H9 (cell line): Measurements from ENCODE around the gene PTOV1. TPM values are rescaled to one million over a fixed set of nuclear protein-coding genes. Genes with fewer than 3 reads are reported as not detected.

Experiments used
- DNase-seq: peaks from one replicate; pipeline ENCODE4 v3.0.0-alpha.2; 2017
- H2AFZ ChIP-seq: one replicate; pipeline ENCODE4 v1.6.1; 2013; ENCODE audit warnings: mild to moderate bottlenecking, low read length, control low read depth, moderate library complexity
- H2AK5ac ChIP-seq: 2 replicates; pipeline ENCODE4 v1.6.1; 2013; ENCODE audit warnings: low read length, control low read depth, mixed read lengths; ENCODE audit not compliant: insufficient read length
- H2BK120ac ChIP-seq: one replicate; pipeline ENCODE4 v1.6.1; 2013; ENCODE audit warnings: low read depth, mild to moderate bottlenecking, low read length, control low read depth, inconsistent platforms; ENCODE audit not compliant: poor library complexity, severe bottlenecking
- H2BK12ac ChIP-seq: 2 replicates; pipeline ENCODE4 v1.6.1; 2013; ENCODE audit warnings: low read length, control low read depth, mixed read lengths, low read depth; ENCODE audit not compliant: insufficient read length
- H2BK15ac ChIP-seq: 2 replicates; pipeline ENCODE4 v1.6.1; 2013; ENCODE audit warnings: low read depth, low read length, control low read depth
- H2BK20ac ChIP-seq: one replicate; pipeline ENCODE4 v1.6.1; 2013; ENCODE audit warnings: low read depth, mild to moderate bottlenecking, low read length, control low read depth, inconsistent platforms; ENCODE audit not compliant: poor library complexity, severe bottlenecking
- H2BK5ac ChIP-seq: 2 replicates; pipeline ENCODE4 v1.6.1; 2013; ENCODE audit warnings: low read length, control low read depth, mixed read lengths; ENCODE audit not compliant: insufficient read length
- H3K14ac ChIP-seq: 2 replicates; pipeline ENCODE4 v1.6.1; 2013; ENCODE audit warnings: low read length, control low read depth; ENCODE audit not compliant: insufficient read depth
- H3K18ac ChIP-seq: 2 replicates; pipeline ENCODE4 v1.6.1; 2013; ENCODE audit warnings: low read depth, mild to moderate bottlenecking, mixed read lengths, low read length, control low read depth; ENCODE audit not compliant: insufficient read length
- H3K23ac ChIP-seq: 2 replicates; pipeline ENCODE4 v1.6.1; 2013; ENCODE audit warnings: low read length, control low read depth, mixed read lengths, low read depth; ENCODE audit not compliant: insufficient read length
- H3K23me2 ChIP-seq: 2 replicates; pipeline ENCODE4 v1.6.1; 2013; ENCODE audit warnings: low read depth, mild to moderate bottlenecking, mixed read lengths, low read length, control low read depth; ENCODE audit not compliant: insufficient read length, poor library complexity, severe bottlenecking
- H3K27ac ChIP-seq: 2 replicates; pipeline ENCODE4 v1.5.1; 2013; ENCODE audit warnings: low read length, control low read depth, mixed read lengths, low read depth; ENCODE audit not compliant: insufficient read length
- H3K27me3 ChIP-seq: 2 replicates; pipeline ENCODE4 v1.6.1; 2013; ENCODE audit warnings: low read length, control low read depth, inconsistent platforms; ENCODE audit not compliant: insufficient read depth
- H3K4ac ChIP-seq: 2 replicates; pipeline ENCODE4 v1.6.1; 2013; ENCODE audit warnings: low read depth, mild to moderate bottlenecking, control low read depth, inconsistent platforms, low read length, moderate library complexity
- H3K4me1 ChIP-seq: 2 replicates; pipeline ENCODE4 v1.6.1; 2013; ENCODE audit warnings: low read length, control low read depth, inconsistent platforms; ENCODE audit not compliant: insufficient read depth
- H3K4me2 ChIP-seq: 2 replicates; pipeline ENCODE4 v1.6.1; 2013; ENCODE audit warnings: low read length, control low read depth, mixed read lengths; ENCODE audit not compliant: insufficient read length, insufficient read depth
- H3K56ac ChIP-seq: 2 replicates; pipeline ENCODE4 v1.6.1; 2013; ENCODE audit warnings: low read depth, mild to moderate bottlenecking, mixed read lengths, low read length, control low read depth; ENCODE audit not compliant: insufficient read length
- H3K79me1 ChIP-seq: 2 replicates; pipeline ENCODE4 v1.6.1; 2013; ENCODE audit warnings: low read depth, mild to moderate bottlenecking, moderate library complexity, low read length, control low read depth, inconsistent platforms; ENCODE audit not compliant: insufficient read depth, poor library complexity, severe bottlenecking
- H3K79me2 ChIP-seq: 2 replicates; pipeline ENCODE4 v1.6.1; 2013; ENCODE audit warnings: low read length, control low read depth, inconsistent platforms; ENCODE audit not compliant: insufficient read depth
- H3K9ac ChIP-seq: 2 replicates; pipeline ENCODE4 v1.6.1; 2013; ENCODE audit warnings: low read length, control low read depth, mixed read lengths; ENCODE audit not compliant: insufficient read length; ENCODE audit errors: extremely low read depth
- H3K9me3 ChIP-seq: one replicate; pipeline ENCODE4 v1.6.1; 2013; ENCODE audit warnings: low read depth, low read length, inconsistent platforms; ENCODE audit not compliant: control insufficient read depth
- H3T11ph ChIP-seq: one replicate; pipeline ENCODE4 v1.6.1; 2013; ENCODE audit warnings: mild to moderate bottlenecking, low read length, control low read depth, inconsistent platforms
- H4K20me1 ChIP-seq: one replicate; pipeline ENCODE4 v1.6.1; 2013; ENCODE audit not compliant: control insufficient read depth, insufficient read length, insufficient read depth
- H4K5ac ChIP-seq: 2 replicates; pipeline ENCODE4 v1.6.1; 2013; ENCODE audit warnings: low read depth, mild to moderate bottlenecking, mixed read lengths, low read length, control low read depth; ENCODE audit not compliant: insufficient read length
- H4K8ac ChIP-seq: replicated peaks from 2 replicates; pipeline ENCODE4 v1.6.1; 2013; ENCODE audit warnings: low read length, control low read depth, mixed read lengths, low read depth; ENCODE audit not compliant: insufficient read length
- H4K91ac ChIP-seq: 2 replicates; pipeline ENCODE4 v1.6.1; 2013; ENCODE audit warnings: low read depth, mild to moderate bottlenecking, moderate library complexity, mixed read lengths, low read length, control low read depth; ENCODE audit not compliant: insufficient read length
- H3K27ac Mint-ChIP-seq, 3 experiments: 2 replicates in 2 of 3; 3 replicates in 1 of 3; pipeline ENCODE4 v1.8.0; 2020 to 2021; ENCODE audit warnings: mixed read lengths in 3 of 3, mild to moderate bottlenecking in 1 of 3, moderate library complexity in 1 of 3
- H3K27me3 Mint-ChIP-seq: 2 replicates; pipeline ENCODE4 v1.8.0; 2021; ENCODE audit warnings: low read depth, mild to moderate bottlenecking, moderate library complexity, mixed read lengths
- H3K36me3 Mint-ChIP-seq, 3 experiments: 2 replicates in 2 of 3; 3 replicates in 1 of 3; pipeline ENCODE4 v1.8.0; 2020 to 2021; ENCODE audit warnings: low read depth in 3 of 3, mixed read lengths in 3 of 3; ENCODE audit not compliant: insufficient read depth in 1 of 3
- H3K4me1 Mint-ChIP-seq, 2 experiments: 2 replicates each; pipeline ENCODE4 v1.8.0; 2020; ENCODE audit warnings: mixed read lengths in 2 of 2
- H3K4me3 Mint-ChIP-seq, 2 experiments: 2 replicates in 1 of 2; 3 replicates in 1 of 2; pipeline ENCODE4 v1.8.0; 2020 to 2021; ENCODE audit warnings: mild to moderate bottlenecking in 2 of 2, mixed read lengths in 2 of 2, moderate library complexity in 1 of 2
- H3K9me3 Mint-ChIP-seq, 2 experiments: 2 replicates in 1 of 2; 3 replicates in 1 of 2; pipeline ENCODE4 v1.8.0; 2020; ENCODE audit warnings: mild to moderate bottlenecking in 2 of 2, mixed read lengths in 2 of 2, moderate library complexity in 1 of 2
- WGBS: extraction: QIAGEN DNeasy Blood & Tissue Kit; methylation state at CpG from one replicate; pipeline ENCODE4 v1.1.7; 2013; ENCODE audit warnings: missing lambda C conversion rate, low lambda C conversion rate, mixed read lengths; ENCODE audit not compliant: insufficient read length; ENCODE audit errors: extremely low coverage; 5-methylcytosine and 5-hydroxymethylcytosine counted together
- total RNA-seq: library from RNA; stranded (reverse); gene quantifications from 2 replicates; pipeline ENCODE4 v1.2.1, GENCODE V29; 2021
- TF ChIP-seq, protein P1 (sequence below): fragments of 200-600 bp; sonication (generic); conservative IDR thresholded peaks from 3 replicates; pipeline ENCODE4 v1.8.0; 2021; ENCODE audit warnings: antibody characterized with exemption, mild to moderate bottlenecking

The PTOV1 gene
- total RNA-seq, 1 experiment from 2014 or later: 309 TPM

DNA sequence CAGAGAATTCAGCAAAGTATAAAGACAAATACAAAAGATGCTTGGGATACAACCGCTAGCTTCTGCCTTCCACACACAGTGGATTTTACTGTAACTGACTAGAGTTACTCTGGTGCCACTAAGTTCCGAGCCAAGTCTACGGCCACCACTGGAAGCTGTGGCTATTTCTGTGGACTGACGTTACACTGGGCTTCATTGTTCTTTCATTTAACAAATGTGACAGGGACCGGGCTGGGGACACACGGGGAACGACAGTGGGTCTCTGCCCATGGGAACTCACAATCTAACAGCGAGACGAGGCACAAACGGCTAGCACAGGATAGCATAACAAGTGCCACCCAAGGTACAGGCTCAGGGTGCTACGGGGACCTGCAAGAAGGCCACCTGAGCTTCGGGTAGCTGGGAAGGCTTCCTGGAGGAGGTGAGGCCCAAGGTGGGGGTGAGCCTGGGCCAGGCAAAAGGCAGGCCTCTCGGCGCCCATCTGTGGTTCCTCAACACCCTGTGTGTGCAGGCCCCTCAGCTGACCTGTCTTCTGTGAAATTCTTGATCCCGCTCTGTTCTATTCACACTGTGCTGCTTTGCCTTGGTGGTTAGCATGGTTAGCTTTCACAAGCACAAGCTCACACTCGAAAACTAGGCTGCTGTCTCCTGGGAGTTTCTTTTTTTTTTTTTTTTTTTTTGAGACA is 56.1 kb downstream of the PTOV1 start:
- Histone ChIP-seq H2BK20ac (no peak overlapping the region), H3K14ac (no peak overlapping the region), H3K23me2 (no peaks in the 10 kb centered on the region), H4K20me1 (no peaks in the 10 kb centered on the region), H3K79me2 (no peaks in the 10 kb centered on the region), H3K4ac (no peak overlapping the region), H2BK12ac (no peak overlapping the region), H3K4me1 (no peaks in the 10 kb centered on the region; the same call in 1 of the 2 replicates), H2BK120ac (no peak overlapping the region), H4K91ac (no peak overlapping the region), H4K5ac (no peak overlapping the region), H3K56ac (no peak overlapping the region), H3K18ac (no peak overlapping the region), H3K9me3 (no peaks in the 10 kb centered on the region), H2AFZ (no peak overlapping the region), H3K27ac (no peak overlapping the region), H3K4me2 (no peak overlapping the region), H3K79me1 (no peaks in the 10 kb centered on the region), H3T11ph (no peak overlapping the region), H4K8ac (no peak overlapping the region), H3K27me3 (no peaks in the 10 kb centered on the region), H3K9ac (no peak overlapping the region), H2BK5ac (no peak overlapping the region), H3K23ac (no peak overlapping the region), H2BK15ac (no peak overlapping the region), H2AK5ac (no peak overlapping the region)
- Mint-ChIP-seq H3K9me3 (no peaks in the 10 kb centered on the region), H3K4me1 (peaks cover 17 to 25% of the 10 kb centered on the region in 2 experiments), H3K4me3 (no peak overlapping the region), H3K36me3 (peaks cover 31 to 59% (median 50%) of the 10 kb centered on the region in 3 experiments; a peak in 6 of 7 replicates), H3K27me3 (peaks cover 5% of the 10 kb centered on the region; the same call in 1 of the 2 replicates), H3K27ac (peak overlapping the region in 2 of 3 experiments; percentile 87 to 93; a peak in 5 of 7 replicates)
- TF ChIP-seq, protein P1, sequence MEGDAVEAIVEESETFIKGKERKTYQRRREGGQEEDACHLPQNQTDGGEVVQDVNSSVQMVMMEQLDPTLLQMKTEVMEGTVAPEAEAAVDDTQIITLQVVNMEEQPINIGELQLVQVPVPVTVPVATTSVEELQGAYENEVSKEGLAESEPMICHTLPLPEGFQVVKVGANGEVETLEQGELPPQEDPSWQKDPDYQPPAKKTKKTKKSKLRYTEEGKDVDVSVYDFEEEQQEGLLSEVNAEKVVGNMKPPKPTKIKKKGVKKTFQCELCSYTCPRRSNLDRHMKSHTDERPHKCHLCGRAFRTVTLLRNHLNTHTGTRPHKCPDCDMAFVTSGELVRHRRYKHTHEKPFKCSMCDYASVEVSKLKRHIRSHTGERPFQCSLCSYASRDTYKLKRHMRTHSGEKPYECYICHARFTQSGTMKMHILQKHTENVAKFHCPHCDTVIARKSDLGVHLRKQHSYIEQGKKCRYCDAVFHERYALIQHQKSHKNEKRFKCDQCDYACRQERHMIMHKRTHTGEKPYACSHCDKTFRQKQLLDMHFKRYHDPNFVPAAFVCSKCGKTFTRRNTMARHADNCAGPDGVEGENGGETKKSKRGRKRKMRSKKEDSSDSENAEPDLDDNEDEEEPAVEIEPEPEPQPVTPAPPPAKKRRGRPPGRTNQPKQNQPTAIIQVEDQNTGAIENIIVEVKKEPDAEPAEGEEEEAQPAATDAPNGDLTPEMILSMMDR: no peak
- DNase-seq: no peak
- WGBS: no CpG with 5 or more reads among the region's 16 CpGs
